ENCODE results near the gene ARV1.

The ARV1 gene

GRCh38 chr1:230938924-230939368, 39.9 kb upstream of the ARV1 start:
- no peak for ATAC-seq (ENCODE audit: low read depth)

GRCh38 chr1:230939806-230940489, 38.9 kb upstream of the ARV1 start:
- Histone ChIP-seq H3K4me1 (ENCODE audit: insufficient read depth, poor library complexity, severe bottlenecking) (no peaks in the 10 kb centered on the region), H3K36me3 (ENCODE audit: low read depth) (peaks cover 8% of the 10 kb centered on the region), H3K27me3 (ENCODE audit: insufficient read depth, poor library complexity, severe bottlenecking) (no peaks in the 10 kb centered on the region), H3K27ac (ENCODE audit: poor library complexity, severe bottlenecking) (no peak overlapping the region), H3K9me3 (ENCODE audit: severe bottlenecking) (no peaks in the 10 kb centered on the region), H3K4me3 (ENCODE audit: severe bottlenecking) (no peak overlapping the region)
- TF ChIP-seq CTCF (IDR thresholded peaks at IDR 0.05; ENCODE audit: poor library complexity, severe bottlenecking): no peak
- DNase-seq (ENCODE audit: low spot score): no peak
- ATAC-seq (ENCODE audit: low read depth): no peak

More at GRCh38 chr1:230938924-230939368, 39.9 kb upstream of the ARV1 start:
- peaks cover 8% of the 10 kb centered on the region for H3K36me3 ChIP-seq (ENCODE audit: low read depth)
- H3K27me3 ChIP-seq (ENCODE audit: insufficient read depth, poor library complexity, severe bottlenecking): no peaks in the 10 kb centered on the region
- H3K4me3 ChIP-seq (ENCODE audit: severe bottlenecking): no peak overlapping the region
- H3K4me1 ChIP-seq (ENCODE audit: insufficient read depth, poor library complexity, severe bottlenecking): no peaks in the 10 kb centered on the region
- H3K9me3 ChIP-seq (ENCODE audit: severe bottlenecking): no peaks in the 10 kb centered on the region
- DNase-seq (ENCODE audit: low spot score): no peak
- no peak for TF ChIP-seq CTCF (IDR thresholded peaks at IDR 0.05; ENCODE audit: poor library complexity, severe bottlenecking)
- no peak overlapping the region for H3K27ac ChIP-seq (ENCODE audit: poor library complexity, severe bottlenecking)

- Histone ChIP-seq H3K4me1 (ENCODE audit: insufficient read depth, poor library complexity, severe bottlenecking) (no peaks in the 10 kb centered on the region), H3K36me3 (ENCODE audit: low read depth) (peaks cover 8% of the 10 kb centered on the region), H3K27me3 (ENCODE audit: insufficient read depth, poor library complexity, severe bottlenecking) (no peaks in the 10 kb centered on the region), H3K9me3 (ENCODE audit: severe bottlenecking) (no peaks in the 10 kb centered on the region), H3K27ac (ENCODE audit: poor library complexity, severe bottlenecking) (no peak overlapping the region), H3K4me3 (ENCODE audit: severe bottlenecking) (no peak overlapping the region)
- TF ChIP-seq CTCF (IDR thresholded peaks at IDR 0.05; ENCODE audit: poor library complexity, severe bottlenecking): no peak
- DNase-seq (ENCODE audit: low spot score) (no peak), ATAC-seq (ENCODE audit: low read depth) (no peak)
Observed at GRCh38 chr1:230940848-230941247, 38.0 kb upstream of the ARV1 start.

- no peak for TF ChIP-seq CTCF (IDR thresholded peaks at IDR 0.05; ENCODE audit: poor library complexity, severe bottlenecking)
- peaks cover 8% of the 10 kb centered on the region for H3K36me3 ChIP-seq (ENCODE audit: low read depth)
- ATAC-seq (ENCODE audit: low read depth): no peak
Observed at GRCh38 chr1:230943048-230943593, 35.8 kb upstream of the ARV1 start.

GRCh38 chr1:230948301-230948700, 30.6 kb upstream of the ARV1 start:
- no peak overlapping the region for H3K27ac ChIP-seq (ENCODE audit: poor library complexity, severe bottlenecking)
- peaks cover 6% of the 10 kb centered on the region for H3K36me3 ChIP-seq (ENCODE audit: low read depth)
- no peaks in the 10 kb centered on the region for H3K27me3 ChIP-seq (ENCODE audit: insufficient read depth, poor library complexity, severe bottlenecking)
- TF ChIP-seq CTCF (IDR thresholded peaks at IDR 0.05; ENCODE audit: poor library complexity, severe bottlenecking): no peak
- no peak for DNase-seq (ENCODE audit: low spot score)
- H3K4me3 ChIP-seq (ENCODE audit: severe bottlenecking): no peak overlapping the region
- ATAC-seq (ENCODE audit: low read depth): no peak
- no peaks in the 10 kb centered on the region for H3K4me1 ChIP-seq (ENCODE audit: insufficient read depth, poor library complexity, severe bottlenecking)
- H3K9me3 ChIP-seq (ENCODE audit: severe bottlenecking): no peaks in the 10 kb centered on the region

More at GRCh38 chr1:230943048-230943593, 35.8 kb upstream of the ARV1 start:
- Histone ChIP-seq H3K4me3 (ENCODE audit: severe bottlenecking) (no peak overlapping the region), H3K27me3 (ENCODE audit: insufficient read depth, poor library complexity, severe bottlenecking) (no peaks in the 10 kb centered on the region), H3K9me3 (ENCODE audit: severe bottlenecking) (no peaks in the 10 kb centered on the region), H3K4me1 (ENCODE audit: insufficient read depth, poor library complexity, severe bottlenecking) (no peaks in the 10 kb centered on the region), H3K27ac (ENCODE audit: poor library complexity, severe bottlenecking) (no peak overlapping the region)
- DNase-seq (ENCODE audit: low spot score): no peak
